ENCODE data around the gene MED13L. TPM values are rescaled to one million over a fixed set of nuclear protein-coding genes. Genes with fewer than 3 reads are reported as not detected.

MED13L gene
- total RNA-seq, 1 experiment from 2014 or later: 89.0 TPM

GRCh38 chr12:115947696-115948062 is 329.8 kb downstream of the MED13L start:
- DNase-seq: no peak
- peaks cover 3% of the 10 kb centered on the region for H3K9me3 Mint-ChIP-seq (ENCODE audit: low read depth, unreplicated experiment)
- peak; percentile 29 for TF ChIP-seq CTCF (IDR thresholded peaks at IDR 0.05; ENCODE audit: unreplicated experiment)
- H3K36me3 Mint-ChIP-seq (ENCODE audit: insufficient read depth, unreplicated experiment): peaks cover 8% of the 10 kb centered on the region
- BruUV-seq (replicated peaks): no TSS peak
- no peak overlapping the region for H3K4me3 Mint-ChIP-seq (ENCODE audit: low read depth, unreplicated experiment)
- no peaks in the 10 kb centered on the region for H3K27me3 Mint-ChIP-seq (ENCODE audit: unreplicated experiment)
- intact Hi-C loops (cut with micrococcal nuclease; ENCODE audit: unreplicated experiment): no loop called here
- CTCF ChIA-PET: interaction anchor here (0.8 to 1.4 kb wide), 3 partner anchors 11 to 60 kb away, joined by 3 to 7 read pairs (median 4); no protein-coding TSS in a partner anchor
- no peak overlapping the region for H3K27ac Mint-ChIP-seq (ENCODE audit: unreplicated experiment)
- no peaks in the 10 kb centered on the region for H3K4me1 Mint-ChIP-seq (ENCODE audit: low read depth, unreplicated experiment)

DNA sequence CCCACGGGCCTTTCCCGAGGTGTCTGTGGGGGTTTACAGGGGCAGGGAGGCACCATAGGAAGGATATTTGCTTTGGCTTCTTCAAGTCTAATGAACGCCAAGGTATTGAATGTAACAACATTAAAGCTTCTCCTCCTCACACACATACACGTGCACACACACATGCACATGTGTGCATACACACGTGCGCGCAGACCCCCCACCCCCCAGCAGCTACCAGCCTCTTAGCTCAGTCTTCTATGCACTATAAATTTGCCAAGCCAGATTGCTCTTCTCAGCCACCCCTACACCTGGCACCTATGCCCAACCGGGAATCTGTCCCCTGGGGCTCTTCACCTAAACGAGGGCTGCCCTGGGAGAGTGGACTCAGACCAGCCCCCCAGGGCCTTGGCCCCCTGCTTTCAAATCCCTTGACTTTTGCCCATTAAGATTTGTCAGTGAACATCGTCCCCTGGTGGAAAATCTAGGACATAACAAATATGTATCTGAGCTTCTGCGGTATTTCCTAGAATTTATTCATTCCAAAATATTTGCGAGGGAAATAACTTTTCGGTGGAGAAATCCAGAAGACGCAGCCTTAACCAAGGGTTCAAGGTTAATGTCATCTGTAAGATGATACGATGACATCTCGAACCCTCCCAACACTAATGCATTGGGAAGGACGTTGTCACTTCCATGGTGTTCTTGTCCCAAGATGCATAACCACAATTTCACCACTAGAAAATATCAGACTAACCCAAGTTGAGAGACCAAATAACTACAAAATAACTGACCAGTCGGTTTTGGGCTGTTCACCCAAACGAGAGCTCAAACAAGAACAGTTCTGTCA is 330.4 kb downstream of the MED13L start:
- CTCF ChIA-PET: interaction anchor here (0.8 to 1.4 kb wide), 3 partner anchors 11 to 60 kb away, joined by 3 to 7 read pairs (median 4); no protein-coding TSS in a partner anchor
- no TSS peak for BruUV-seq (replicated peaks)
- no peak overlapping the region for H3K4me3 Mint-ChIP-seq (ENCODE audit: low read depth, unreplicated experiment)
- TF ChIP-seq CTCF (IDR thresholded peaks at IDR 0.05; ENCODE audit: unreplicated experiment): no peak
- H3K27ac Mint-ChIP-seq (ENCODE audit: unreplicated experiment): no peak overlapping the region
- intact Hi-C loops (cut with micrococcal nuclease; ENCODE audit: unreplicated experiment): no loop called here
- H3K27me3 Mint-ChIP-seq (ENCODE audit: unreplicated experiment): no peaks in the 10 kb centered on the region
- no peaks in the 10 kb centered on the region for H3K4me1 Mint-ChIP-seq (ENCODE audit: low read depth, unreplicated experiment)
- H3K36me3 Mint-ChIP-seq (ENCODE audit: insufficient read depth, unreplicated experiment): peaks cover 8% of the 10 kb centered on the region
- DNase-seq: no peak
- no peaks in the 10 kb centered on the region for H3K9me3 Mint-ChIP-seq (ENCODE audit: low read depth, unreplicated experiment)

- H3K9me3 Mint-ChIP-seq (ENCODE audit: low read depth, unreplicated experiment): no peaks in the 10 kb centered on the region
These were observed 331.4 kb downstream of the MED13L start for GRCh38 chr12:115946092-115946491.

GRCh38 chr12:115945491-115945885 is 332.0 kb downstream of the MED13L start:
- Mint-ChIP-seq H3K9me3 (ENCODE audit: low read depth, unreplicated experiment) (no peaks in the 10 kb centered on the region), H3K27ac (ENCODE audit: unreplicated experiment) (no peak overlapping the region), H3K36me3 (ENCODE audit: insufficient read depth, unreplicated experiment) (no peaks in the 10 kb centered on the region), H3K4me1 (ENCODE audit: low read depth, unreplicated experiment) (no peaks in the 10 kb centered on the region), H3K4me3 (ENCODE audit: low read depth, unreplicated experiment) (no peak overlapping the region), H3K27me3 (ENCODE audit: unreplicated experiment) (no peaks in the 10 kb centered on the region)
- no peak for DNase-seq
- intact Hi-C loops (cut with micrococcal nuclease; ENCODE audit: unreplicated experiment): no loop called here
- CTCF ChIA-PET: interaction anchor here (0.6 kb wide), 1 partner anchor 215 kb away, joined by 3 read pairs; no protein-coding TSS in a partner anchor
- BruUV-seq (replicated peaks): no TSS peak
- TF ChIP-seq CTCF (IDR thresholded peaks at IDR 0.05; ENCODE audit: unreplicated experiment): no peak

More at GRCh38 chr12:115946092-115946491, 331.4 kb downstream of the MED13L start:
- no peak for DNase-seq
- Mint-ChIP-seq H3K4me1 (ENCODE audit: low read depth, unreplicated experiment) (no peaks in the 10 kb centered on the region), H3K36me3 (ENCODE audit: insufficient read depth, unreplicated experiment) (peaks cover under 1% of the 10 kb centered on the region), H3K27me3 (ENCODE audit: unreplicated experiment) (no peaks in the 10 kb centered on the region), H3K4me3 (ENCODE audit: low read depth, unreplicated experiment) (no peak overlapping the region), H3K27ac (ENCODE audit: unreplicated experiment) (no peak overlapping the region)
- BruUV-seq (replicated peaks): no TSS peak
- intact Hi-C loops (cut with micrococcal nuclease; ENCODE audit: unreplicated experiment): no loop called here
- CTCF ChIA-PET: interaction anchor here (0.6 to 1.4 kb wide), 2 partner anchors 28 to 214 kb away, joined by 3 to 7 read pairs; no protein-coding TSS in a partner anchor
- no peak for TF ChIP-seq CTCF (IDR thresholded peaks at IDR 0.05; ENCODE audit: unreplicated experiment)
